Measurements from ENCODE around the gene GNA15.
"Not testable (repeated sequence)": the region's sequence is repeated elsewhere in the genome, so short reads cannot be mapped to it uniquely, and the experiment has no call there.

- TF ChIP-seq, protein P1, sequence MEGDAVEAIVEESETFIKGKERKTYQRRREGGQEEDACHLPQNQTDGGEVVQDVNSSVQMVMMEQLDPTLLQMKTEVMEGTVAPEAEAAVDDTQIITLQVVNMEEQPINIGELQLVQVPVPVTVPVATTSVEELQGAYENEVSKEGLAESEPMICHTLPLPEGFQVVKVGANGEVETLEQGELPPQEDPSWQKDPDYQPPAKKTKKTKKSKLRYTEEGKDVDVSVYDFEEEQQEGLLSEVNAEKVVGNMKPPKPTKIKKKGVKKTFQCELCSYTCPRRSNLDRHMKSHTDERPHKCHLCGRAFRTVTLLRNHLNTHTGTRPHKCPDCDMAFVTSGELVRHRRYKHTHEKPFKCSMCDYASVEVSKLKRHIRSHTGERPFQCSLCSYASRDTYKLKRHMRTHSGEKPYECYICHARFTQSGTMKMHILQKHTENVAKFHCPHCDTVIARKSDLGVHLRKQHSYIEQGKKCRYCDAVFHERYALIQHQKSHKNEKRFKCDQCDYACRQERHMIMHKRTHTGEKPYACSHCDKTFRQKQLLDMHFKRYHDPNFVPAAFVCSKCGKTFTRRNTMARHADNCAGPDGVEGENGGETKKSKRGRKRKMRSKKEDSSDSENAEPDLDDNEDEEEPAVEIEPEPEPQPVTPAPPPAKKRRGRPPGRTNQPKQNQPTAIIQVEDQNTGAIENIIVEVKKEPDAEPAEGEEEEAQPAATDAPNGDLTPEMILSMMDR (IDR thresholded peaks at IDR 0.05; ENCODE audit: low read length), result not testable (repeated sequence)
- not testable (repeated sequence) for TF ChIP-seq EZH2 (IDR thresholded peaks at IDR 0.05; ENCODE audit: borderline replicate concordance, low read length)
Observed at GRCh38 chr19:3172673-3173000, 36.8 kb downstream of the GNA15 start.
